ENCODE measurements around the gene PKDCC.

DNA sequence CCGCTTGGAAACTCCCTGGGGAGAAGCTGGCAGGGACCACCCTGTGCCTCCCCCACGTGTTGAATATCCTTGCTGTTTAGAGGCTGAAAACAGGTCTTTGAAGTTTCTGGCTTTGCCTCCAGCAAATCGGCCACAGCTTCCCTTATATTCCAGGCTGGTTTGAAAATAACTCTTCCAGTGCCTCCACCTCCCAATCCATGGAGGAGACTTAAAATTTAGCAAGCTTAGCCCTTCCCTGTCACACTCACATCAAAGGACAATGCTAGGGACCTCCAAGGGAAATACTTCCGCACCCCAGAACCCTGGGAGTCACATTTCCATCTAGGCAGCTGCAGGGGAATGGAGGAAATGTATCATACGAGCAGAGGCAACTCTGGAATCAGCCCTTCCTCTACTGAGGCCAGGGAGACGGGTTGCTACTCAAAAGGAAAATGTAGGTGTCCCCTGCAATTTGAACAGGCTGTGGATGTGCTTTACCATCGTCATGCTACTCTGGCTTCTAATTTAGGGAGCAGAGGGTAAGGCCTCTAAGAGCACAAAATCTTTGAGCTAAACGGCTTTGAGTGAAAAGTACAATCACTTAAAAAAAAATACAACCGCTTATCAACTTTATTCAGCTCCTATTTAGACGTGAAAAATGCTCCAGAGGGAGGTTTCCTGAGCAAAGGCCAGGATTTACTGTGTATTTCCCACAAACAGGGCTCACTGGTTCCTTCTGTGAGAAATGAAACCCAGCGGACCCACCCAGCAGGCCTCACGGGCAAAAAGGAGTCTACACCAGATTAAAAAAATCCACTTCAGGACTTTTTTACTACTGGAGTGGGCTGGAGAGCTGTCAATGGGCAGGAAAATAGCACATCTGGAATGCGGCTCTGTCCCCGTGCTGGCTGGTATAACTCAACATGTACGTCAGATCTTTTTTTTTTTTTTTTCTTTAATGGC, 49.4 kb upstream of the PKDCC start:
- TF ChIP-seq CTCF (optimal IDR thresholded peaks at IDR 0.05 in 1 of 3, IDR thresholded peaks at IDR 0.05 in 1 of 3, conservative IDR thresholded peaks at IDR 0.05 in 1 of 3; ENCODE audit: extremely low read depth in 1 of 3, insufficient read depth in 2 of 3, low read length in 3 of 3) (no peak), EZH2 (IDR thresholded peaks at IDR 0.05; ENCODE audit: low read length) (no peak)

Data from keratinocyte (primary cell).